GM18498 (cell line): ENCODE measurements around the gene ATP6V1F.

Experiments used
- ATAC-seq: cut with Tn5 transposase; IDR thresholded peaks from one replicate; pipeline ENCODE4 v1.9.1; 2021; ENCODE audit warnings: mild to moderate bottlenecking, moderate library complexity; ENCODE audit not compliant: unreplicated experiment

Gene ATP6V1F

DNA sequence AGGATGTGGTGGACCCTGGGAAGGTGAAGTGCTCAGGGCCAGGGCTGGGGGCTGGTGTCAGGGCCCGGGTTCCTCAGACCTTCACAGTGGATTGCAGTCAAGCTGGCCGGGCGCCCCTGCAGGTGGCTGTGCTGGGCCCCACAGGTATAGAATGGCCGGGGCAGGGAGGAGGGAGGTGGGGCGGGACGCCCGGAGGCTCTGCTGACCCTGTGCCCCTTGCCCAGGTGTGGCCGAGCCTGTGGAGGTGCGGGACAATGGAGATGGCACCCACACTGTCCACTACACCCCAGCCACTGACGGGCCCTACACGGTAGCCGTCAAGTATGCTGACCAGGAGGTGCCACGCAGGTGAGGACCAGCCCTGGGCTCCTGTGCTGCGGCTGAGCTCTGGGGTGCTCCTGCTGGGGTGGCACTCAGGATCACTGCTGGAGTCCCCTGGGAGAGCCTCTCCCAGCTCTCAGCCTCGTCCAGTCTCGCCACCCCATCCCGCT lies 14.9 kb upstream of the ATP6V1F start:
- no peak for ATAC-seq

DNA sequence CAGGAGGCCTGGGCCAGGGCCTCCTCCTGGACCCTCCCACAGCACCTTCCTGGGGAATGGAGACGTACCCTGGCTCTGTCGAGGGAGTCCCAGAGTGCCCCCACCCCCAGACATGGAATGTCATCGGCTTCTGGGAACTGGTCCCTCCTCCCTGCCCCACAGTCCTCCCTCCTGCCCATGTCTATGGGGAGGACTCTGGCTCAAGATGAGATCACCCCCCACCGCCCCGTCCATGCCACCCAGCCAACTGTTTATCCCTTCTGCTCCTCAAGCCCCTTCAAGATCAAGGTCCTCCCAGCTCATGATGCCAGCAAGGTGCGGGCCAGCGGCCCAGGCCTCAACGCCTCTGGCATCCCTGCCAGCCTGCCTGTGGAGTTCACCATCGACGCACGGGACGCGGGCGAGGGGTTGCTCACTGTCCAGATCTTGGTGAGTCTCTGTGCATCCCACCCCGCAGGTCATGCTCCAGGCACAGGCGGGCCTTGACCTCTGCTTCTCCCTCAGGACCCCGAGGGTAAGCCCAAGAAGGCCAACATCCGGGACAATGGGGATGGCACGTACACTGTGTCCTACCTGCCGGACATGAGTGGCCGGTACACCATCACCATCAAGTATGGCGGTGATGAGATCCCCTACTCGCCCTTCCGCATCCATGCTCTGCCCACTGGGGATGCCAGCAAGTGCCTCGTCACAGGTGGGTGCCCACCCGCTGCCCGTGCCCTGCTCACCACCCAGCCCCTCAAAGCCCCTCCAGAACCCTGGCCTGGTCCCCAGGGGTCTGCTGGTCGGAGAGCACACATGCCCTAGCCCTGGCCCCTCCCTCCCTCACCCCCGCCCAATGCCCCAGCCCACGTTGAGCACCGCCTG lies 14.1 kb upstream of the ATP6V1F start:
- no peak for ATAC-seq

DNA sequence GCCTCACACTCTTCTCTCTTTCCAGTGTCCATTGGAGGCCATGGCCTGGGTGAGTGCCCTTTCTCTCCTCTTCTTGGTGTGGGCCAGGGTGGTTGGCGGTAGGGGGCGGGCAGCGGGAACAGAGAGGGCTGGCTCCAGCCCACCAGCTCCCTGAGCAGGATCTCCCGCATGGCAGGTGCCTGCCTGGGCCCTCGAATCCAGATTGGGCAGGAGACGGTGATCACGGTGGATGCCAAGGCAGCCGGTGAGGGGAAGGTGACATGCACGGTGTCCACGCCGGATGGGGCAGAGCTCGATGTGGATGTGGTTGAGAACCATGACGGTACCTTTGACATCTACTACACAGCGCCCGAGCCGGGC lies 13.5 kb upstream of the ATP6V1F start:
- no peak for ATAC-seq

DNA sequence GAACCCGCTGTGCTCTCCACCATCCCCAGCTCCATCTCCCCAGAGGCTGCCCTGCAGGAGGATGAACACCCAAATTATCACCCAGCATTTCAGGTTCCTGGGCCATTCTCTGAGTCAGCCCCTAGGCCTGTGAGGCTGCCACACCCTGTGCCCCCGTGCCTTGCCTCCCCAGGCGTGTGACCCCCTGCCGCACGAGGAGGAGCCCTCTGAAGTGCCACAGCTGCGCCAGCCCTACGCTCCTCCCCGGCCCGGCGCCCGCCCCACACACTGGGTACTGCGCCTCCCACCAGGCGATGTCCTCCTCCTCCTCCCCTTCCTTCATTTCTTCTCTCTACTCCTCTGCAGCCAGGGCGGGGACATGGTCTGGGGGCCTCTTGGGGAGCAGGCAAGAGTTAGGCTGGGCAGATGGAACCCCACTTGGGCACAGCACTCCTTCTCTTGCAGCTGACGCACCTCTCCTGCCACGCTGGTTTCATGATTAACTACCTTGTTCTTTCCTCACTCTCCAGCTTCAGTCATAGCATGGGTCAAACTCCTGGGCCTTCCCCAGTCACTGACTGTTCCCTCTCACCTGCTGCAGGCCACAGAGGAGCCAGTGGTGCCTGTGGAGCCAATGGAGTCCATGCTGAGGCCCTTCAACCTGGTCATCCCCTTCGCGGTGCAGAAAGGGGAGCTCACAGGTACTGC lies 12.7 kb upstream of the ATP6V1F start:
- no peak for ATAC-seq

DNA sequence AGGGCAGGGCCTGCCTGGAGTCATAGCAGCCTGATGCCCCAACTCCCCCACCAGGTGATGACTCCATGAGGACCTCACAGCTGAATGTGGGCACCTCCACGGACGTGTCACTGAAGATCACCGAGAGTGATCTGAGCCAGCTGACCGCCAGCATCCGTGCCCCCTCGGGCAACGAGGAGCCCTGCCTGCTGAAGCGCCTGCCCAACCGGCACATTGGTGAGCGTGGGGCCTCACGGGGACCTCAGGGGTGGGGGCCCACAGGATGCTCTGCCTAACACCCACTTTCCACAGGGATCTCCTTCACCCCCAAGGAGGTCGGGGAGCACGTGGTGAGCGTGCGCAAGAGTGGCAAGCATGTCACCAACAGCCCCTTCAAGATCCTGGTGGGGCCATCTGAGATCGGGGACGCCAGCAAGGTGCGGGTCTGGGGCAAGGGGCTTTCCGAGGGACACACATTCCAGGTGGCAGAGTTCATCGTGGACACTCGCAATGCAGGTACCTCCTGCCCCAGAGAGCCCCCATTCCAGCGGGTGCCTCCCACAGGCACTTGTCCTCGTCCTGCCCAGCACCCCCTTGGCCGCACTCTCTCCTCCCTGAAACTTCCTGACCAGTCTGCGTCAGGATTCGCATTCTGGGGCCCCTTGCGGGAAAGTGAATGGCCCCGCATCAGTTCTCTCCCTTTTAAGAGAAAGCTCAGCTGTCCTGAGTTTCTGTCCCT lies 10.0 kb upstream of the ATP6V1F start:
- no peak for ATAC-seq

DNA sequence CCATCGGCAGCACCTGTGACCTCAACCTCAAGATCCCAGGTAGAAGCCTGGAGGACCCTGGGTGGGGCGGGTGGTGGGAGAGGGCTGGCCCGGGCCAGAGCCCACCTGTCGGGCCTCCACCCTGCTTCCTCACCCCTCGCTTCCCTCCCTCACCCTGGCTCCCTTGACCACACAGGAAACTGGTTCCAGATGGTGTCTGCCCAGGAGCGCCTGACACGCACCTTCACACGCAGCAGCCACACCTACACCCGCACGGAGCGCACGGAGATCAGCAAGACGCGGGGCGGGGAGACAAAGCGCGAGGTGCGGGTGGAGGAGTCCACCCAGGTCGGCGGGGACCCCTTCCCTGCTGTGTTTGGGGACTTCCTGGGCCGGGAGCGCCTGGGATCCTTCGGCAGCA lies 8.9 kb upstream of the ATP6V1F start:
- ATAC-seq, result no peak

DNA sequence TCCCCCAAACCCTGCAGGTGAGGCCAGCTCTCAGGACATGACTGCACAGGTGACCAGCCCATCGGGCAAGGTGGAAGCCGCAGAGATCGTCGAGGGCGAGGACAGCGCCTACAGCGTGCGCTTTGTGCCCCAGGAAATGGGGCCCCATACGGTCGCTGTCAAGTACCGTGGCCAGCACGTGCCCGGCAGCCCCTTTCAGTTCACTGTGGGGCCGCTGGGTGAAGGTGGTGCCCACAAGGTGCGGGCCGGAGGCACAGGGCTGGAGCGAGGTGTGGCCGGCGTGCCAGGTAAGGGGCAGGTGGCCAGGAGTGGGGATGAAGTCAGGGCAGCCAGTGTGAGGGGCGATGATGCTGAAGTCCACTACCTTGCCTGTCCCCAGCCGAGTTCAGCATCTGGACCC lies 8.3 kb upstream of the ATP6V1F start:
- ATAC-seq, result no peak

DNA sequence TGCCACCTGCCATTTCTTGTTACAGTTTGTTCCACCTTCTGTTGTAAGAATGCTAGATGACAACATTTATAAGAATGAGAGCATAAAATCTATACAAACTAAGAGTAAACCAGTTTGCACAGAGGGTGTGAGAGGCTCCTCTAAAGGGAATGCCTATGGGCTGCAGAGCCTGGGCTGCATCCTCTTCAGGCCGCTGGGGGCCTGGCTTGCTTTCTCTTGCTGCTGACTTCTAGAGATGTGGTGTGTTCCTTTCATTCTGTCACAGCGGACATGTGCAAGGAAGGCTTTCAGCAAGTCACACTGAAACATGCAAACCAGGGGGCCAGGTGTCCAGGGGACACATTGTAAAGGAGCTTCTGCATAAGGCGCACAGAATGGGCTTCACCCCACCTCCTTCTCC lies 7.1 kb upstream of the ATP6V1F start:
- no peak for ATAC-seq

DNA sequence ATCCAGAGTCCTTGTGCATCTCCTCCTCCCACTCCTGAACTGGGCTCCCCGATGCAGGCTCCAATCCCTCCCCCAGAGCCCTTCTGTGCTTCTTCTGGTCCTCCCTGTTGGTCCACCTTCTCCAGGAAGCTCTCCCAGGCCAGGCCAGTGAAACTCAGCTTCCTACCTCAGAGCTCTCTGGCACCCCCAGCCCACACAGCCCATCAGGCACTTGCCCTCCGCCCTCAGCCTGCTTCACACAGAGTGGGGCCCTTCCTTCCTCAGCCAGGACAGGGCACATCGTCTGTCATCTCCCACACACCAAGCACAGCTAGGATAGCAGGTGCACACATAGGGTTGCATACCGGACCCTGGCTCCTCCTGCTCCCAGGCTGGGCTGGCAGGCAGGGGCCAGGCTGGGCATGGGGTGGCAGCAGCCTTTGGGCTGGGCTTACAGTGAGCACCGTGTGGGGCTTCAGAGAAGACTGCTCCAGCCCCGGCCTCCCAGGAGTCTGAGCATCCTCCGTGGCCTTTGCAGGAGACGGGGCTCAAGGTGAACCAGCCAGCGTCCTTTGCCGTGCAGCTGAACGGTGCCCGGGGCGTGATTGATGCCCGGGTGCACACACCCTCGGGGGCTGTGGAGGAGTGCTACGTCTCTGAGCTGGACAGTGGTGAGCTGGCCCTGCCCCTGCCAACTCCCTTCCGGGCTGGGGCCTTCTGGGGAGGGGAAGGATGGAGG lies 6.5 kb upstream of the ATP6V1F start:
- no peak for ATAC-seq

DNA sequence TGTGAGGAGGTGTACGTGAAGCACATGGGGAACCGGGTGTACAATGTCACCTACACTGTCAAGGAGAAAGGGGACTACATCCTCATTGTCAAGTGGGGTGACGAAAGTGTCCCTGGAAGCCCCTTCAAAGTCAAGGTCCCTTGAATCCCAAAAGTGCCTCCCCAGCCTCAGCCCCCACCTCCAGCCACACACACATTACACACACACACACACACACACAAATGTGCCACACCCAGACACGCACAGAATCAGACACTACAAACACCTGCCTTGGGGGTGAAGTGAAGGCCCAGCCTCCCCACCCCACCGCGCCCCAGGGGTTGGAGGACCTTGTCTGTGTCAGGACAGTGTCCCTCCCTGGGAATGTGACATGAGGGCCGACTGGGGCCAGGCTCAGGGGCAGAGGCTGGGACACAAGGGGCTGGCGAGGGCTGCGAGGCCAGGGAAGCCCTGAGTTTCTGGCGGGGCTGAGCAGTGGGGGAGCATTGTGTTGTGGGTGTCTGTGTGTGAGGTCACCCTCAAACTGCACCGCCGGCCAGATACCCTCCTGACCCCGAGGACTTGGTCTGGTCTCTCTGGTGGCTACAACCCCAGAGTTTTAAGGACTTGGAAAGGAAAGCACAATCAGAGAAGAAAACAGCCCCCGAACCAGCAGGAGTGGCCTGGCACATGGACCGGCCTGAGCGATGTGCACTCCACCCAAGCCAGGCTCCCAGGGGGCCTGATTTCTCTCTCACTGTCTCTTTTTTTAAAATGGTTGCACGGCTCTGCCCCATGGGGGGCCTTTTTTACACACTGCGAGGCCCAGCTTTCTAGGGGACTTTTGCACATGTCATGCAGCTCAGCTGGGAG lies 4.0 kb upstream of the ATP6V1F start:
- ATAC-seq, result no peak

DNA sequence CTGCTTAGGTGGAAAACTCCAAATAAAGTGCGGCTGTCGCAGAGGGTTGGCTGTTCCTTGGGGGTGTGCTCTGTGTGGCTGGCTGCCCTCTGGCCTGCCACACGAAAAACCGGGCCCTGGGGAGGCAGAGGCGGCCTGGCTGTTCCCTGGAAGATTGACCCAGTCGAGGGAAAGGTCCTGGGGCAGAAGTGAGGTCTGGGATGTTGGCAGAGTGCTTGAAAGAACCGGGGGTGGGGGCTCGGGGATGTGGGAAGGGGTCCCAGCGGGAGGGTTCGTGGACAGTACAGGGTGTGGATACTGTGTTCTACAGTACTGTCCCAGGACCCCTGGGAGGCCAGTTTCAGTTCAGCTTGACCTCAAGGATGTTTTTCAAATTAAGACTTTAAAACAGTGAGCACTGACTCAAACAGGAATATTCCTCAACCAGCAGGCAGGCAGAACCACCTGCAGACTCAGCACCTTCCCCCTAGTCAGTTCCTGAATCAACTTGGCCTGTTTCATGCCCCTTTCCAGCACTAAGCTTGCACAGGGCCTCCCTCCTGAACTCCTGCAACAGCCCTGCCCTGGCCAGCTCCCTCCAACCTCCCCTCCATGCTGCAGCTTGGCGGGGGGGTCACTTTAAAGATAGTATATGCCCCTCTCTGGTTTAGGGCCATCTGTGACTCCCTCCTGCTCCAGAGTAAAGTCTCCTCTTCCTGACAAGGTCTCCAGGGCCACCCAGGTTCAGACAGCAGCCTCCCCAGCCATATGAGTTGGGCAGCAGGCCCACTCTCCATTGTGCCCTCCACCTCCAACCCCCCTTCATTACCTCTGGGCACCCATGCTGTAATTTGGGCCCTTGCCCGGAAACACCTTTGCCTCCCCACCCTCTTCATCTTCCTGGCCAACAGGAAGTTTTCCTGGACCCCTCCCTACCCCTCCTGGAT lies 3.2 kb upstream of the ATP6V1F start:
- no peak for ATAC-seq

DNA sequence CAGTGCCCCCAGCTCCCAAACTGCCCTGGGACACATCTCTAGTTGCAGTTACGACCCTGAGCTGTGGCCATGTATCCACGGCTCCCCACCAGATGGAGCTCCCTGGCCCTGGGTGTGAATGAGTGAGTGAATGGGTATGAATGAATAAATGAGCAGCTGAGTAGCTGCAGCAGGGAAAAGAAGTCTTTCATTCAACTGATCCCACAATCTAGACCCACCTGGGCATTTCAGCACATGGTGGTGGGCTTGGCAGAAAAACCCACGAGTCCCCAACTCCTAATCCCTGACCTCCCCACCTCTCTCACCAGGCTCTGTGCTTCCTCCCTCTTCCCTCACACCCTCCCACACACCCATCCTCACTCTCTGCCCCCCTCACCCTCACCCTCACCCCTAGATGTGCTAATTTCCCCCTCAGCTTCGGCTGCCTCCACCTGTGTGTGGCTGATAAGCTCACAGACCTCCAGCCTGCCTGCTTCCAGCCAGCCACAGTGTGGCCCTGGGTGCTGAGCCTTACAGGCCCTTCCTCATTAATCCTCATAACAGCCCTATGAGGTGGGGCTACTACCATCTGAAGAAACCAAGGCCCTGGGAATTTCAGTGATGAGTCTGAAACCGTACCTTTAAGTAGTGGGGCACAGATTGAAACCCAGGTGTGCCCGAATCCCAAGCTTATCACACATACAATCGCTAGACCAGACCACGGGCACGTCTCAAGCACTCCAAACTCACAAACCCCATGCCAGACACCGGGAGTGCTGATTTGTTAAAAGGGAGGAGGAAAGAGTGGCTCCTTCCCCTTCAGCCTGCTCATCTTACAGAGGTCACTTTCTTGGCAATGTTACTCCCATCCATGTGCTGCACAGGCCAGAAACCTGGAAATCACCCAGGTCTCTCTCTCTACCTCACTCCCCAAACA lies 2.2 kb upstream of the ATP6V1F start:
- no peak for ATAC-seq

DNA sequence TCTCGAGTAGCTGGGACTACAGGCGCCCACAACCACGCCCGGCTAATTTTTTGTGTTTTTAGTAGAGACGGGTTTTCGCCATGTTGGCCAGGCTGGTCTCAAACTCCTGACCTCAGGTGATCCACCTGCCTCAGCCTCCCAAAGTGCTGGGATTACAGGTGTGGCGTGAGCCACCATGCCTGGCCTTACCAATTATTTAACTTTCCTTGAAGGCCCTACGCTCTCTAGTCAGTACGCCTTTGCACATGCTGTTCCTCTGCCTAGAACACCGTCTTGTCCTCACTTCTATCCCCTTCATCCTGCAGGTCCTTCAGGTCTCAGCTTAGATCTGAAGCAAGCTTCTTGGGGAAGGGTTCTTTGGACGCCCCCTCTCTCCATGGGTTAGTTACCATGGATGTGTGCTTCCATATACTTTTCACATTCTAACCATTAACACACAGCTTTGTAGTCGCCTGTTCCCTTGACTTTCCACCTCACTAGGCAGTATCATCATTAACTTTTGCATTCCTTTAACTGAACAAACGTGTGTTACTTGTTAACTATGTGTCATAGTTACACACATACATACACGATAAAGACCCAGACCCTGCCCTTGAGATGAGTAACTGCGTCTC lies 592 bp upstream of the ATP6V1F start:
- no peak for ATAC-seq

DNA sequence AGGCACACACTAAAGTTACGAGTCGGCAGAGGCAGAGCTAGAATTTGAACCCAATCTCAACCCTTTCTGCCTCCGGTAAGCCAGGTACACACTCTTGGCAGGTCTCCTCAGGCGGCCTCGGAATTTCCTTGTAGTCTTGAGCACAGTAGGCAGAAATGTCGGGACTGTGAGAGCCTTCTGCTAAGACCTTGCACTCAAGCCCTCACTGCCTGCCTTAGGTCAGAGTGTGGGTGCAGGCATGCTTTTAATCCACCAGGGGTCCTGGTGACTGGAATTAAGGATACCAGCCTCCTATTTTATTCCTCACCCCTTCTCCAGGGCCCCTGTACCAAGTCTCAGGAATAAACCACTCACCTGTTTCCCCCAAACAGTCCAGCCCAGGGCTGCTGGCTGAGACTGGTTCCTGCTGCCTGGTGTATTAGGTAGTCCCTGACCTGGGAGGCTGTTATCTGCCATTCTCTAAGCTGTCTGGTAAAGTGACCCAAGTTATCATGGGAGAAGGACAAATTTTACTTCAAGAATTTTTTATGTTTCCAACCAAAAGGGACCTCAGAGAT lies 855 bp downstream of the ATP6V1F start:
- ATAC-seq, result peak; percentile 46

DNA sequence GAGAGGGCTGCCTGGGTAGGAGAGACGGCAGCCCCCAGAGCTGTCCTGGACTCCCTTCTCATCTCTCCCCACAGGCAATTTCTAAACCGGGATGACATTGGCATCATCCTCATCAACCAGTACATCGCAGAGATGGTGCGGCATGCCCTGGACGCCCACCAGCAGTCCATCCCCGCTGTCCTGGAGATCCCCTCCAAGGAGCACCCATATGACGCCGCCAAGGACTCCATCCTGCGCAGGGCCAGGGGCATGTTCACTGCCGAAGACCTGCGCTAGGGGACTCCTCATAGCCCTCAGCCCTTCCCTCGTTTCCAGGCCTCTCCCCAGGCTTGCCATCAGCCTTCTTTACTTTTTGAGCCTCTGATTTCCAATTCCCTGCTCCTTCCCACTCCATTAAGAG lies 2.6 kb downstream of the ATP6V1F start:
- no peak for ATAC-seq

DNA sequence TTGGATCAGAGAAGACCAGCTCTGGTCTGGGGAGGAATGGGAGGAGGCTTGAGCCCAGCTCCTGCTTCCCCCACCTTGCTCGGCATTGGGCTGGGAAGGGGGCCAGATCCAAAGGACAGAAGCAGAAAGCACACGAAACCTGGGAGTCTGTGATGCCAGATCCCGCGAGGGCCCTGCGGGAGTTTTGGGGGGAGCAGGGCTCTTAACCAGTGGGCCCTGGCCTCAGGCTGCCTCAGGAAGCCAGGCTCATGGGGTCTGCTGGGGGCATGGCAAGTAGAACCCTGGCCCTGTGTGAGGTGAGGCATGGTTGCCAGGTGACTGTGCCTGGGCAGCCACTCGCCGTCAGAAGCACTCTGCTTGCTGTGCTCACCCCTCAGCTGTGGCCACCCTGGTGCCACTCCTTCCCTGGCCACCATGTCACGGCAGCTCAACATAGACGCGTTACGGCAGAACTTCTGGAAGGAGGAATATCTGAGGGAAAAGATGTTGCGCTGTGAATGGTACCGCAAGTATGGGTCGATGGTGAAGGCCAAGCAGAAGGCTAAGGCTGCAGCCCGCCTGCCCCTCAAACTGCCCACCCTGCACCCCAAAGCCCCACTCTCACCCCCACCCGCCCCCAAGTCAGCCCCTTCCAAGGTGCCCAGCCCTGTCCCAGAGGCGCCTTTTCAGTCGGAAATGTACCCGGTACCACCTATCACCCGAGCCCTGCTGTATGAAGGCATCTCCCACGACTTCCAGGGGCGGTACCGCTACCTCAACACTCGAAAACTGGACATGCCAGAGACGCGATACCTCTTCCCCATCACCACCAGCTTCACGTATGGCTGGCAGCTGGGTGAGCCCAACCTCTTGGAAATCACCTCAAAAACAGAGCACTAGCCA lies 3.6 kb downstream of the ATP6V1F start:
- ATAC-seq, result no peak
